Kidney capillary endothelial cell (primary cell): ENCODE results near the gene CRACDL.

Experiments
- DNase-seq: peaks from one replicate; pipeline ENCODE4 v3.0.0-alpha.2; 2018; ENCODE audit warnings: low spot score

CRACDL gene

GRCh38 chr2:98926601-98927000, 9.4 kb downstream of the CRACDL start:
- no peak for DNase-seq

DNA sequence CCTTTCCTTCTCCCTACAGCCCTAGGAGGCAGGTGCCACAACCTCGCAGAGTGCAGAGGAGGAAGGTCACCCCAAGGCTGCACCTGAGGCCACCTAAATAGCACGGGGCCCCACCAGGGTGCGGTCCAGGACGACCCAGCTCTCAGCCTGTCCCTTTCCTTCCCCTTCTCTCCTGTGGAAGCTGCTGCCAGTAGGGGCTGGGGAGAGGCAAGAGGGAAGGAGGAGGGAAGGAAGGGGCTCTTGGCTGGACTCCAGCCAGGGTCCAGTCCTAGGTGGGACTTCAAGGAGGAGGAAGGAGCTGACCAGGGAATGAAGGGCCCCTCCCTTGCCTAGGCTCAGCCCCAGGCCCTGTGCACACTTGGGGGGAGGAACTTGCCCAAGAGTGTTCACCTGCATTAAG, 11.1 kb downstream of the CRACDL start:
- no peak for DNase-seq

- no peak for DNase-seq
Measured at GRCh38 chr2:98924038-98924830, 11.8 kb downstream of the CRACDL start.

DNA sequence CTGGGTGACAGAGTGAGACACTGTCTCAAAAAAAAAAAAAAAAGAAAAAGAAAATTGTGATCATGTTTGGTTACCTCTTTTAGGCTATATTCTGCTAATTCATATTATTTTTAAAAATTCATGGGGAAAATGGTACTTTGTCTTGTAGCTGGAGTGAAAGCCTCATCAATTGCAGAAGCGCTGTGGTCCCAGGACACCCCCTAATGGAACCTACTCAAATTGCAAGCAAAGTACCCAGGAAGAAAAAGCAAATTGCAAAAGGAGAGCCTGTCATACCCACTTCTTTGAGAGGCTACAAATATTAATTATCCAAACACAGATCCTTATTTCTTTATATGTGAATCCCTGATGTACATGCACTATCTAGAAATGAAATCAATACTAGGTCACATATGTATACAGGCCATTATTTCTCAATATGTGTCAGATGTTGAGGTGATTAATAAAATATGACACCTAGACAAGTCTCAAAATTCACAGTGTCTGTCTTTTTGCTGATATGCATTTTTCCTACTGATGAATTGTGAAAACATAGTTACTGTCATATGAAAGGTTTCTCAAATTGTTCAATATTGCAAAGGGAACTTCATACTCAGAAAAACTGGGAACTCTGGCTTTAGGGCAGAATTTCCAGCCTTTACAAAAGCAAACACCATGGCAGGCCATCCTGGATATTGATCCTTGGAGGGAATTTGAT, 12.6 kb downstream of the CRACDL start:
- DNase-seq, result no peak

- no peak for DNase-seq
Measured at GRCh38 chr2:98921062-98921461, 15.0 kb downstream of the CRACDL start.

DNA sequence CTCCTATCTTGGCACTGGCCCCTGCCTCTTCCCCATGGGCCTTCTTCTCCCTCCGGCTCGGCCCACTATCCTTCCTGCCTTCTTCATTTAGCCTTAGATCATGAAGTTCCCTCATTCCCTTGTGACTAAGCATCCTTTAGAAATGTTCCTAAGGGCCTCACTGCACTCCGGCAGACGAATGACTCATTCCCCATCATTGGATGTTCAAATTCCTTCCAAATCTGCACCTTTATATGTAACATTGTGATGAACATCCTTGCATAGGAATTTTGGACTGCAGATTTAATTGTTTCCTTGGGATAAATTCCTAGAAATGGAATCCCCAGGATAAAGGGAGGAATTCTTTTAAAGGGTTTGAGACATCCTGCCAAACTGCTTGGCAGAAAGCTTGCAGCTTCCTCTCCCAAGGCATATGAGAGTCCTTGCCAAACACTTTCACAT, 19.0 kb downstream of the CRACDL start:
- DNase-seq, result peak; percentile 93

- no peak for DNase-seq
Measured at GRCh38 chr2:98915751-98916358, 20.2 kb downstream of the CRACDL start.

GRCh38 chr2:98914713-98915580, 21.1 kb downstream of the CRACDL start:
- no peak for DNase-seq

DNA sequence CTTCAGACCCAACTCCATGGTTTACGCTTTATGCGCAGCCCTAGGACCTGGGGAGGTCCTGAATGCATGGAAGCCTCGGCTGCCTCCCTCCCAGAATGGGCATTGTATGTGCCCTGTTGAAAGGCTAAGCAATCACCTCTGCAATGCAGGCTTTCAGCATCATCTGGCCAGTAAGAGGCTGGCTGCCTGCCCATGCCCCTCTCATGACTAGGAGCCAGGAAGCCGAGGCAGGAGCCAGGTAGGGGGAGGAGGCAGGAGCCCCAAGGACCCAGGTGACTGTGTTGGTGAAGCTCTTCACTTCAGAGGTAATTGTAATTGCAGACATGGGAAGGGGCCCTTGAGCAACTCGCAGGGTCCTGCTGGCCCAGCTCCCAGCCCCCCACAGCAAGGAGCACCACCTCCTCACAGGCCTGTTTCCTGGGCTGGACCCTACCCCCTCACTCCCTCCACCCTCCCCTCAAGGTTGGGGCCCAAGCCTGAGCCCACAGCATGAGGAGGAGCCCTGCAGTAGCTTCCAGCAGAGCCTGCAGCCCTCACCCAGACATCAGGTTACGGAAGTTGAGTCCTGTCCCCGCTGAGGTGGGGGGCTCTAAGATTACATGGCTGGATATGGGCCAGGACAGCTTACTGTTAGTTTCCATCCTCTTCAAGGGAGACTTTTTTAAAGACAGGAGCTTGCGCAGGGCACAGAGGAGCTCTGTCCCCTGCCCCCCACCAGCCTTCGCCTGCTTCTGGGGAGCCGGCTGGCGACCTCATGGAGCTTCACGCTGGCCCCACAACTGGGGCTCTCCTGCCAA, 21.9 kb downstream of the CRACDL start:
- no peak for DNase-seq

GRCh38 chr2:98912957-98913915, 22.8 kb downstream of the CRACDL start:
- no peak for DNase-seq

DNA sequence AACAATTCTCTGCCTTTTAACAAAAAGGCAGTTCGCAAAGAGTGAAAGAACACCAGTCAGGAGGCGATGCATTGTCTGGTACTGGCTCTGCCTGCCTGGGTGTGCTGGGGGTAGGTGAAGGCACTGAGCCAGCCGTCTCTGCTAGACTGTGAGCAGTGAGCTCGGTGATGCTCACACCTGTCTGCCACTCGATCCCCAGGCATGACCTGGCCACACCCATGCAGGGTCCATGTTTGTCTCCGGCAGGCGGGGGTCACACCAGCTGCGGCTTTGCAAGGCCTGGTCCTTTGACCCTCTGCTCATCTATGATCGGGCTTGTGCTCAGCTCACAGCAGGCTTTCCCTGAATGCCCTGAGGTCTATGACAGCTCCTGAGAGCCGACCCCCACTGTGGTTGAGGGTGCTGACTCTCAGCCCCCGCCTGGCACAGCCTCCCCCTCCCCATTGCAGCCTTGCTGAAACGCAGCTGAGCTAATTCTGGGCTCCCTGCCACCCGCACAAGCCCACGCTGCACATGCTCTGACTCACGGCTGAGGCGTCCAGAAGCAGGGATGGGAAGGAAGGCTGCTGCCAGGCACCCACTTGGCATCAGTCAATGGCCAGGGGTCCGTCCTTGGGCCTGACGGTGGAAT, 23.7 kb downstream of the CRACDL start:
- peak; percentile 53 for DNase-seq

DNA sequence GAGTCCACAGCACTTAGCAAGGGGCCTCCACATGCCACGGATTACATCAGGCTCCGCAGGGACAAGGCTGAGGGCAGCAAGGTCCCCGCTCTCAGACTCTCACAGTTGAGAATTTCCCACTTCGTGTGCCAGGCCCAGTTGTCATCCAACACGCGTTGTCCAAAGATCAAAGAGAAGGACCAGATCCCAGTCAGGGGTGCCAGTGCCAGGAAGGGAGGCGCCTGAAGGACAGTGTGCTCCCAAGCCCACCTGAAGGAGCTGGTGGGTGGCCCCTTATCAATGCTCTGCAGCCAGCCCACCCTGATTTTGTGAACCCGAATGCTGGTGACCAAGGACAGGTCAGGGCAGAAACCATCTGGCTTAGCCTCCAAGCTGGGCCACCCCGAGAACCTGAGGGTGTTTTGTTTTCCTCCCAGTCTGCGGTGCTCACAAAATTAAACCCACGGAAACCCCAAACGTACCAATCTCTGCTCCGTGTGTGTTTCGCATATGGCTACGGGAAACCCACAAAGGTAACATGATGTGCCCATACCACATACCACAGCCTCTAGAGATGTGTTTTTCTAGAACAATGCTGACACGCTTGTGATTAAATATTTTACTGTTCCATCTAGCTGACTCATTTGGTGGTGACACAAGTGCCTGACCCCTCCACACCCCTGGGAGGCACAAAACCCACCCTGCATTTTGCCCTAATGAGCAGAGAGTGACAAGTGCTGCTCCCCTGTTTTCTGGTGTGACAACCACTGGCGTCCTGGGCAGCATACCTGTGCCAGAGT, 24.5 kb downstream of the CRACDL start:
- no peak for DNase-seq

- DNase-seq, result no peak
Measured at GRCh38 chr2:98911126-98911375, 25.0 kb downstream of the CRACDL start.

DNA sequence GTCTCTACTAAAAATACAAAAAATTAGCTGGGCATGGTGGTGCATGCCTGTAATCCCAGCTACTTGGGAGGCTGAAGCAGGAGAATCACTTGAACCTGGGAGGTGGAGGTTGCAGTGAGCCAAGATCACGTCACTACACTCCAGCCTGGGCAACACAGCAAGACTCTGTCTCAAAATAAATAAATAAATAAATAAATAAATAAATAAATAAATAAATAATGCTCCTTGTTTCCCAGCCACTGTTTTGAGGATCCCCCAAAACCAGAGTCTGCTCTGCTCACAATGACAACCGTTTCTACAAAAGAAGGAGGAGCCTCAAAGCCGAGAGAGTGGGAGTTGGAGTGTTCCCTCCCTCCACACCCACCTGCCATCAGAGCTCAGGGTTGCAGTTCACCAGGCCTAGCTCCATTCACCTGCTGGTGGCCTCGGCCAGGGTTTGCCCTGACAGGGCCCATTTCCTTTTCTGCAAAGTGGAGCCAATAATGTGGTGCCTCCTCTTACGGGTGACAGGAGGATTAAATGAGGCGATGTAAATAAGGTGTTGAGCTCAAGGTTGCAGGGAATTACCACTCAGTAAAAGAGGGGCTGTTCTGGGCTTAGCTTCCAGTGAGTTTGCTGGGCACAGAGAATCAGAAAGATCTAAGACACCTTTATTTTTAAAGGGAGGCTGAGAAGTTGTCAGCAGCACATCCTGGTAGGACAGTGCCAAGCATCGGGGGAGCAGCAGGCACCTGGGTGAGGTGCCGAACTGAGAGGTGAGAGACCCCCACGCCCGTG, 25.5 kb downstream of the CRACDL start:
- no peak for DNase-seq

DNA sequence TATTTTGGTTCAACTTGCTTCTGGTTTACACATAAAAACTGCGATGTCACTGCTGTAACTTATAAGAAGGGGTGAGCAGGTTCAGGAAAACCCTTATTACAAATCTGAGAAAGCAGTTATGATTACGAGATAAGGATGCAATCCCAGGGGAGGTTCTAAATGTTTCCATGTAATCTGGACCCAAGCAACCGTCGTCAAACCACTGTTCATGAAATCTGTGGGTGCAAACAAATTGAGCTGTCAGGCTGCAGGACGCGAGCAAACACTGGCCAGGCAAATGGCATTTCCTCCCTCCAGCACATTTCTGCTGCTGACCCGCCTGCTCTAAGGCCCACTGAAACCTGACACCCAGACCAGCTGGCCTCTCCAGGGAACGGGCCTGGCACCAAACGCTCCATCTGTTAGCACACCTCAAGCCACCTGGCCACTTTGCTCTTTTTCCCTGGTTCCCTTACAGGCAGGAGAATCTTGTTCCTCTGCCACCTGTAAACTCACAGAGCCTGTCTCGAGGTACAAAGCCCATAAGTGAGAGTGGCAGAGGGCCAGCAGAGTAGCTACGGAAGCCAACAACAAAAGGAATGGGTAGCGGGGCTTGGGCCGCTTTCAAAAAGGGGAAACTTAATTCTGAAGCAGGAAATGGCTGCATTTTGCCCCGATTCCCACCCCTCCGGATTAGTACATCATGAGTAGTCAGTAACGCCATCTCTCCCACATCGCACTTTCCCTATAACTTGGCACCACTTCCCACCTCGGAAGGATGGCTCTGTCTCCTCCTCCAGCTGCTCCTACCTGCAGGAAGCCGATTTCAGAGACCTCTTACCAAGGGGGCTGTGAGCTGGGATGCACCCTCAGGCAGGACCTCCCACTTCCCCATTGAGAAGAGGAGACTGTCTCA, 26.5 kb downstream of the CRACDL start:
- peak; percentile 71 for DNase-seq

GRCh38 chr2:98908931-98909316, 27.1 kb downstream of the CRACDL start:
- peak; percentile 65 for DNase-seq
